ENCODE measurements around the gene BLOC1S4.
"Not testable (repeated sequence)": the region's sequence is repeated elsewhere in the genome, so short reads cannot be mapped to it uniquely, and the experiment has no call there.

BLOC1S4 gene

DNA sequence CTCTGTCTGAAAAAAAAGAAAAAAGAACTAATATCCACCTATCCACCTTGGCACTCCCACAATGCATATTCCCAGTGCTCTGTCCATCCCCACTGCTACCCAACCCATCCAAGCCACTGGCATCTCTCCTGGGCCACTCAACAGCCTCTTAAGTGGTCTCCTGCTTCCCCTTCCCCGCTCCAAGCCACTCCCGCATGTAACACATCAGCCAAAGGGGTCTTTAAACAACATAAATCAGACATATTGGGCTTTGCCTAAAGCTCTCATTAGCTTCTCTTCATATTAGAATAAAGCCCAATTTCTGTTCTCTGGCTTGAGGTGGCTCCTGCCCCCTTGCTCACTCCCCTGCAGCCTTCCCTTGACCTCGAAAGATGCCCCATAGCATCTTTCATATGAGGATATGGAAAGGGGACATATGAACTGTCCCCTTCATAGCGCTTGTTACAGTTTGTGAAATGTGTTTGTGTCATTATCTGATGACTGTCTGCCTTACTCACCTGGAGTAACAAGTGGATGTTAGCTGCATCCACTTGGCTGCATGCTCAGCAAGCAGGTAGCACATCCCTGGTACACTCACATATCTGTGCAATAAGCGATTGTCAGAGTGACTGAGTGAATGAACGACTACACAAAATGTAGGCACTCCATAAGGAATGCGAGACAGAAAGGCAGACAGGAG, 3.1 kb downstream of the BLOC1S4 start:
- DNase-seq (ENCODE audit: low spot score), result no peak

- DNase-seq (ENCODE audit: low spot score), result no peak
Observed at GRCh38 chr4:6719611-6720179, 3.7 kb downstream of the BLOC1S4 start.

- peak; percentile 87 for DNase-seq (ENCODE audit: low spot score)
Observed at GRCh38 chr4:6720202-6720699, 4.3 kb downstream of the BLOC1S4 start.

DNA sequence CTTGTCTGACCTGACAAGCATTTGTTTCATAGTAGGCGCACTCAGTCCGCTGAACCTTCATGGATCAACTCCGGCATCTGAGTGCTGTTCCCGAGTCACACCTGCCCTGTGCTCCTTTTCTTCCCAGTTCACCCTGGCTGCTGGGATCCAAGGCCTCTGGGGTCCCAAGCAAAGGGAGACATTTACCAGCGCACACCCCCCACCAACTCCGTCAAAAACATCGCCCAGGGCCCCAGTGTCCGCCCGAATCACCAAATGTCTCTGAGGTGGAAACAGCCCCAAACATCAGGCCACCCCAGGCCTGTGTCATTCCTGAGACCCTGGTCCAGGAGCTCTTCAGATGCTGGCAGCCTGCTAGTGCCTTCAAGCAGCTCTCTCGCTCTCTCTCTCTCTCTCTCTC, 5.1 kb downstream of the BLOC1S4 start:
- DNase-seq (ENCODE audit: low spot score), result no peak

GRCh38 chr4:6722891-6723290, 6.9 kb downstream of the BLOC1S4 start:
- no peak for DNase-seq (ENCODE audit: low spot score)

DNA sequence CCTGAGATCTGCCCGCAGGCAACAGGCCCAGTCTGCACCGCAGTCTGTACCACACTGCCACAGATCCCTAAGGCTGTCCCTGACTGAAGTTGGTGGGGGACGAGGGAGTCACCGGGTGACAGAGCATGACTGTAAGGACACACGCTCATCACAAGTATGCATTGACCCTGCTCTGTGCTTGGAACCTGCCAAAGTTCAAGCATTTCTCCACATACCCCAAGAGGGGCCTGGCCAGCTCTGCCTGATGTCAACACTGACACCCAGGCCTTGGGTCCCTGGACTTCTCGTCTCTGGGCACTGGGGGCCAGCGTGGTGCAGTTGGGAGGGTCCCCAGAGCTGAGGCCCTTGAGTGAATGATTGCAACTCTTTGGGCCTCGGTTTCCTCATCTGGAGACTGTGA, 7.9 kb downstream of the BLOC1S4 start:
- DNase-seq (ENCODE audit: low spot score), result no peak

DNA sequence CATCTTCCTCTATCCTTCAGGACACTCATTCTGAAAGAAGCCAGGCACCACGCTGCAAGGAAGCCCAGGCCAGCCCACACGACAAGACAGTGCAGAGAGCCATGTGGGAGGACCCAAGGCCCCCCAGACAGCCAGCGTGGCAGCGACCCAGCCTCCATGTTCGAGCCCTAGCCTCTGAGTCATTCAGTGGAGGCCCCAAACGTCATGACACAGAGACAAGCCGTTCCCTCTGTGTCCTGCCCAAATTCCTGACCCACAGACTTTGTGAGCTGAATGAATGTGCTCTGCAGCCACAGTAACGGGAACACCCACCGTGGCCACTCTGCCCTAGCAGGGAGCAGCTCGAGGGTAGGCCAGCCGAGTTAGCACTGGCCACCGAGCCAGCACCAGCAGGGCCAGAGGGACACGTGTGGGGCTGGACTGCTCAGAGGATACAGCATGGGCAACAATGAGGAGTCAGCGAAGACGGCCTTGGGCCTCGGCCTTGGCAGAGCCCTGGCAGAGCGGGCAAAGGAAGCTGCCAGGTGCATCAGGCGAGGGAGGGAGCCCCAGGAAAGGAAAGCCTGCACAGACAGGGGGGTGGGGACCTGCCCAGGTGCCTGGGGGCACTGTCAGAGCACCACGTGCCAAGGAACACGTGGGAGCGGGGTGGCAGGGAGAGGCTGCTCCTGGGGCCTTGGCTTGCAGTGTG, 8.6 kb downstream of the BLOC1S4 start:
- no peak for DNase-seq (ENCODE audit: low spot score)

- DNase-seq (ENCODE audit: low spot score), result not testable (repeated sequence)
Observed at GRCh38 chr4:6725427-6725961, 9.5 kb downstream of the BLOC1S4 start.

DNA sequence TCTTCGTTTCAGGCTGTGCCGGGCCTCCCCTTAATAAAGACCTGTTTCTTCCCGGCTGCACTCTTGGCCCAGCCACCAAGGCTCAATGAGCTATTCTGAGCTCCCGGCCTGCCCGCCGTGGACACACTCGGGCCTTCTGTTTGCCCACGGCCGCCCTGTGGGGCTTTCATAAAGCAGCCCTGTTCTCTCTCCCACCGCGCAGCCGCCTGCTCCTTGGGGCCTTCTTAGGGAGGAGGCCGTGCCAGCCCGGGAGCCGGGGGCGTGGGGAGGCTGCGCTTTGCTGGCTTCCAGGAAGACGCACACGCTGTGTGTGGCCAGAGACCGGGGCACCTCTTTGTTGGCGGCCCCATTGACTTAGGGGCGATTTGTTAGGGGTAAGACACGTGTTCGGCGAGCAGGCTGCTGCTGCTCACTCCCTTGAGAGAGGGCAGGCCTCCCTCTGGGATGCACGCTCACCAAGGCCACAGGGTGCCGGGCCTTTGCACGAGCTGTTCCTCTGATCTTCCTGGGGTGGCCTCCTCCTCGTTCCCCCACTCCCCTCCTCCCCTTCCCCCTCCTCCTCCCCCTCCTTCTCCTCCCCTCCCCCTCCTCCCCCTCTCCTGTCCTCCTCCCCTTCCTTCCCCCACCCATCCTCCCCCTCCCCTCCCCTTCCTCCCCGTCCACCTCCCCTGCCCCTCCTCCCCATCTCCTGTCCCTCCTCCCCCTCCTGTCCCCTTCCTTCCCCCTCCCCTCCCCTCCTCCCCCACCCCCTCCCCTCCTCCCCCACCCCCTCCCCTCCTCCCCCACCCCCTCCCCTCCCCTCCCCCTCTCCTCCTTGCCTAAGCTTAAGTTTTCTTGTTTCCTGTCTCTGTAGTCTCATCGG, 11.3 kb downstream of the BLOC1S4 start:
- no peak for DNase-seq (ENCODE audit: low spot score)

- DNase-seq (ENCODE audit: low spot score), result no peak
Observed at GRCh38 chr4:6727943-6728250, 11.9 kb downstream of the BLOC1S4 start.

- no peak for DNase-seq (ENCODE audit: low spot score)
Observed at GRCh38 chr4:6728320-6729029, 12.5 kb downstream of the BLOC1S4 start.

GRCh38 chr4:6730603-6731317, 14.8 kb downstream of the BLOC1S4 start:
- DNase-seq (ENCODE audit: low spot score), result no peak

DNA sequence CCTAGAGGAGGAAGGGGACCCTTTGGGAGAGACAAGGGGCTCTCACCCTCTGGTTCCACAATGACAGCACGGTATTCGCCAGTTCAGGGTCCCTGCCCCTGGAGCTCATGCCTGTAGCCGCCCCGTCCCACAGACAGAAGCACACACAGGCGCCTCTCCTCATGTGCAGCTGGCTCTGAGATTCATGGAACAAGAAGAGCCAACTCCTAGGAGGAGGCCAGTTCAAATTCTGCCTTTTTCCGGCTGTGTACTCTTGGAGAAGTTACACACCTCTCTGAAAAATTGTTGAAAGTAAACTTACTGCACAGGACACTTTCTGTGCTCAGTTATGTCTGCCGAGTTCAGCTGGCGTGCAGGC, 15.3 kb downstream of the BLOC1S4 start:
- DNase-seq (ENCODE audit: low spot score), result no peak

GRCh38 chr4:6731780-6732179, 15.8 kb downstream of the BLOC1S4 start:
- DNase-seq (ENCODE audit: low spot score), result no peak

DNA sequence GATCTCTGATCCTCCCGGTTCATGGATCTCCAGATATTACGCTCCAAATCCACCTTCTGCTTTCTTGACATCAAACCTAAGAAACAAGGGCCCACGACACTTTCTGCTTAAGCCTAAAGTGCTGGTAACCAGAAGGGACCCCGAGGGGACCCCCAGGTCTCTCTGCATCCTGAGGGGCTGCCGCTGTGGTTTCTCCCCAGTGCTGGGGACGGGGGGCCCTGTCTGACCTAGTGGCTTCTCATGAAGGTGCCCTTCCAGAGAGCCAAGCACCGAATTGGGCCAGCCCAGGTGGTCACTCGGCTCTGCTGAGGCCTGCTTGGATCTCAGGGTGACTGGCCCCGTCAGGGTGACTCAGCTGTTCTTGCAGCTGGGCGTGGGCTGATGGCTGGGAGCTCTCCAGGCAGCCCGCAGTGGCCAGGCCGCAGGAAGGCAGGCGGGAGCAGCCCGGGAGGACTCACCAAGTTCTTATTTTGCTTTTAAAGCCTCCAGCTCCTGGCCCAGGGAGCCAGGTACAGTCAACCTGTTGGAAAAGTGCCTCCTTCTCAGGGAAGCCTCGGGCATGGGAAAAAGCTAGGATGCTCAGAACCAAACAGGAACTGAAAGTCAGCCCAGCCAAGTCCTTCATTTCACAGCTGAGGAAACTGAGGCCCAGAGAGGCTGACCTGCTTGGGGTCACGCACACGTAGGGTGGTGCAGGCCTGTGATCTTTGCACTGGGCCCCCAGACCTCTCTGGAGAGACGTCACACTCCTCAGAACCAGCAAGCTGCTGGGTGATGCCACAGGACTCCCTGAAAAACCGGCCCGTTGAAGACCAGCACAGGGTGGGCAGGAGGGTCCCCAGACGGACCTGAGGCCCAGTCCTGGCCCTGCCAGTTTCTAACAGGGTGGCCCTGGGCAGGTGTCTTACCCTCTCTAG, 16.7 kb downstream of the BLOC1S4 start:
- no peak for DNase-seq (ENCODE audit: low spot score)

- DNase-seq (ENCODE audit: low spot score), result no peak
Observed at GRCh38 chr4:6733358-6734164, 17.6 kb downstream of the BLOC1S4 start.

DNA sequence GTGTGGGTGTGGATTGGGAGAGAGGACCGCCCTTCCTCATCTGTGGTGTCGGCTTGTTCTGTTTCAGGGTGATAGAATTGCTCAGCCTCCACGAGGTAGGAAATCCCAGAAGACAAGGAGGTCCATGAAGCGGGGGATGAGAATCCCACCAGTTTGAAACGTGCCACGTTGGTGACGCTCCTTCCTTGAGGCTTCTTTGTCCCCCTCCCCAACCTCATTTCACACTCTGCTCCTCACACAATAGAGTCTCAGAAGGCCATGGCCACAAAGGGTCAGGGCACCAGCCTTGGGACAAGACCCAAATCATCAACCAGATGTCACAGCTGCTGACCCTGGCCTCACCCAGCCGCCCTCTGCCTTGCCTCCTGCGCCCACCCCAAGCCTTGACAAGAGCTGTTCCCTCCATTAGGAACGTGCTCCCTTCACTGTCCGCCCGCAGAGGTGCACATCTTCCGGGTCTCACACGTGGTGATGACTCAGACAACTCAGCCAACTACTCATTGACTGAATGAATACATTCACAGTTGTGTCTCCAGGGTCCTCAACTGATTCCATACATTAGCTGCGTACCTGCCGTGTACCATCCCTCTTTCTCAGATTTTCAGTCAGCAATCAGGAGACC, 18.3 kb downstream of the BLOC1S4 start:
- DNase-seq (ENCODE audit: low spot score), result no peak

DNA sequence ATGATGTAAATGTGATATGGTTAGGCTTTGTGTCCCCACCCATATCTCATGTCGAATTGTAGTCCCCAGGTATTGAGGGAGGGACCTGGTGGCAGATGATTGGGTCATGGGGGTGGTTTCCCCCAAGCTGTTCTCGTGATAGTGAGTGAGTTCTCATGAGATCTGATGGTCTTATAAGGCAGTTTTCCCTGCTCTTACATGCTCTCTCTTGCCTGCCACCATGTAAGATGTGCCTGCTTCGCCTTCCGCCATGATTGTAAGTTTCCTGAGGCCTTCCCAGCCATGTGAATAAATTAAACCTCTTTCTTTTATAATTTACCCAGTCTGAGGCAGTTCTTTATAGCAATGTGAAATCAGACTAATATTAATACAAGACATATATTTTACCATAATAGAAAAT, 23.9 kb downstream of the BLOC1S4 start:
- DNase-seq (ENCODE audit: low spot score), result no peak

GRCh38 chr4:6740347-6740746, 24.4 kb downstream of the BLOC1S4 start:
- no peak for DNase-seq (ENCODE audit: low spot score)
